Bronchial epithelial cell (primary cell): ENCODE results near the gene DHX40. TPM values are rescaled to one million over a fixed set of nuclear protein-coding genes. Genes with fewer than 3 reads are reported as not detected.

Source experiments
- DNase-seq: peaks from one replicate; pipeline ENCODE4 v3.0.0-alpha.2; 2010; ENCODE audit warnings: low read depth
- FAIRE-seq: peaks from 2 replicates; lab custom pipeline; 2011; peaks lifted over from hg19 to GRCh38; lab: Jason Lieb, UNC
- H3K27me3 ChIP-seq: 2 replicates; pipeline ENCODE4 v1.5.1; 2011; ENCODE audit warnings: low read length; ENCODE audit not compliant: control insufficient read depth, insufficient read depth
- H3K36me3 ChIP-seq: 2 replicates; pipeline ENCODE4 v1.5.1; 2011; ENCODE audit warnings: low read length; ENCODE audit not compliant: control insufficient read depth, insufficient read depth
- H3K4me3 ChIP-seq: 2 replicates; pipeline ENCODE4 v1.5.1; 2011; ENCODE audit warnings: mild to moderate bottlenecking, low read depth, low read length, control low read depth
- CTCF ChIP-seq: IDR thresholded peaks from 2 replicates; pipeline ENCODE4 v1.5.1; 2011; ENCODE audit warnings: mild to moderate bottlenecking, moderate library complexity, low read length, control low read depth, inconsistent platforms; ENCODE audit not compliant: insufficient read depth, severe bottlenecking
- total RNA-seq: library from RNA; depleted of rRNA; stranded (reverse); fragments of >200 nt; gene quantifications from 2 replicates; pipeline ENCODE4 v1.2.1, GENCODE V29; 2014

The DHX40 gene
- total RNA-seq, 1 donor from 2014 or later: 37.6 TPM

GRCh38 chr17:59629174-59629573 lies 63.8 kb downstream of the DHX40 start:
- FAIRE-seq: no peak

GRCh38 chr17:59631276-59631675 lies 65.9 kb downstream of the DHX40 start:
- no peak overlapping the region for H3K4me3 ChIP-seq
- no peak for TF ChIP-seq CTCF
- DNase-seq (no peak), FAIRE-seq (no peak)
- no peaks in the 10 kb centered on the region for H3K27me3 ChIP-seq
- H3K36me3 ChIP-seq: peaks cover 5% of the 10 kb centered on the region

More at GRCh38 chr17:59629174-59629573, 63.8 kb downstream of the DHX40 start:
- no peak for TF ChIP-seq CTCF
- H3K36me3 ChIP-seq: peaks cover 5% of the 10 kb centered on the region
- H3K4me3 ChIP-seq: no peak overlapping the region
- no peak for DNase-seq
- no peaks in the 10 kb centered on the region for H3K27me3 ChIP-seq

DNA sequence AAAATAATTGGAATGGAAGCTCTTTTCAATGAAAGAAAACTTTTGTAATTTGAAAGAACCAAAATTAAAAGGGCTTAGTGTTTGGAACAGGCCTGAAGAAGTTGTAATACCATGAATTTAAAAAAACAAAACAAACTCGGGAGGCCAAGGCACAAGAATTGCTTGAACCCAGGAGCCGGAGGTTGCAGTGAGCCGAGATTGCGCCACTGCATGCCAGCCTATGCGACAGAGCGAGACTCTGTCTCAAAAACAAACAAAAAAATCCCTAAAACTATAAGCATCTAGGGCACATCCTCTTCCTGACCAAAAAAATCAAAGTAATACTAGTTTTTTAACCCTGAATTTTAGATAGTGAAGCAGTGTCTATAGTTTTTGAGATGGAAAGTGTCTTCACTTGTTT lies 67.0 kb downstream of the DHX40 start:
- H3K4me3 ChIP-seq: no peak overlapping the region
- peaks cover 5% of the 10 kb centered on the region for H3K36me3 ChIP-seq
- FAIRE-seq (no peak), DNase-seq (no peak)
- no peak for TF ChIP-seq CTCF
- H3K27me3 ChIP-seq: no peaks in the 10 kb centered on the region

DNA sequence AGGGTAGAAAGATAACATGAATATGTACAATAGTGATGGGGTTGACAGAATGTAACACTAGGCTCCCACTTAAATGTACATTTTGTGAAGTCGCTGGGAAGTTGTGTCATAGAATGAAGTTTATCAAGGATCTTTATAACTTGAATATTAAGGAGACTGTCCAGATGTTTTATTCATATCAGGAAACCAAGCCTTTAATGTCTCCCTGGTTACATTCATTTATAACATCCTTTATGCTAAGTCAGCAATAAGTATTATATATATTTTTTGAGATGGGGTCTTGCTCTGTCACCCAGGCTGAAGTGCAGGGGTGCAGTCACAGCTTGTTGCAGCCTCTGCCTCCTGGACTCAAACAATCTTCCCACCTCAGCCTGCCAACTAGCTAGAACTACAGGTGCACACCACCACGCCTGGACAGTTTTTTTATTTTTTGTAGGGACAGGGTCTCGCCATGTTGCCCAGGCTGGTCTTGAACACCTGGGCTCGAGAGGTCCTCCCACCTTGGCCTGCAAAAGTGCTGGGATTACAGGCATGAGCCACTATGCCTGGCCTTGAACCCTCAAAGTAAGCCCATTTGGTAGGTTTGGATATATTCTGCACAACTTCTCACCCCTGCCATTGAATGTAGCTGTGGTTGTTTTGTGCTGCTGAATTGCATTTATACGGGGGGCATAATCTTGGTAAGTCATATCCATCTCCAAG lies 68.4 kb downstream of the DHX40 start:
- no peak for FAIRE-seq
- TF ChIP-seq CTCF: no peak

DNA sequence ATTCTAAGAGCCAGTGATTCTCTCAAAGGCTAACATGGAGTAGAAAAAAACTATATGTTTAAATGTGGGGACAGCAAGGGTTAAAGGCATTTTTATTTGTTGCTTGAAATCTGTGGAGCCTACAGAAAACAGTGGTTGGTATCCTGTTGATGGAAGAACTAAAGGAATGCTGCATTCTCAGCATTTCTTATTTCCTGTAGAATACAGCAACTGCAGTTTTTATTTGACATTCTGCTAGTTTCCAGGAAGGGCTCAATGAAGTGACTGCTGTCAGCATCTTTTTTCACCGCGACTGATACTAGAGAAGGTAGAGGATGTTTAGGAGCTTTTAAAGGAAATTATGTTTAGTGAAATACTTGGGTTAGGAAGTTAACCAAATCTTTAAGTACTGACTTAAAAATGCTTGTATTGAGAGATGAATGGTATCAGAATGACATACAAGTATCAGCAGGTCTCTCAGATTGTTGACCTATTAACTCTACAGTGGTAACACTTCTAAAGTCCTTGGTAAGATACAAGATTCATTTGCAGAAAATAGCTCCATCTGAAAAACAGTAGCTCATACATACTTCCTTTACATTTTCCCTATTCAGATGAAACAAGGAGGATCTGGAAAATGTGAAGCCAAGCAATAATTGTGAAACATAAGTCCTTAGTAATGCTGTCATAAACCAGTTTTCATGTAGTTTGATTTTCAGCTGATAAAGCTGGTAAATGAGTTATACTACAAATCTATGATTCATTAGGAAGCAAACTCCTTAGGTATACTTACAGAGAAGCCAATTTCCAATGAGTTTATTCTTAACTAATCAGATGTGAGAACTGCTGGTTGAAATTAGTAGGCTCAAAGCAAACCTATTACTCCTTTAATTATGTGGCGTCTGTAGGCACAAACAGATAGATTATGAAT lies 69.5 kb downstream of the DHX40 start:
- TF ChIP-seq CTCF: no peak
- DNase-seq: peak; percentile 54
- Histone ChIP-seq H3K27me3 (no peaks in the 10 kb centered on the region), H3K4me3 (no peak overlapping the region), H3K36me3 (peaks cover 5% of the 10 kb centered on the region)
- no peak for FAIRE-seq

More for the DNA sequence above, 68.4 kb downstream of the DHX40 start:
- H3K36me3 ChIP-seq: peaks cover 5% of the 10 kb centered on the region
- H3K27me3 ChIP-seq: no peaks in the 10 kb centered on the region
- H3K4me3 ChIP-seq: no peak overlapping the region
- no peak for DNase-seq
